ENCODE data around the gene LRRC18. TPM values are rescaled to one million over a fixed set of nuclear protein-coding genes. Genes with fewer than 3 reads are reported as not detected.

The LRRC18 gene
- total and polyA plus RNA-seq, 2 donors (not counting 3 experiments of a cell fraction or from before 2014, with no cell fraction given), result not detected

GRCh38 chr10:48970654-48971053 is 31.0 kb upstream of the LRRC18 start:
- Histone ChIP-seq H3K9ac (replicated peaks; ENCODE audit: extremely low read depth, insufficient read depth, low read length) (no peak overlapping the region), H2AFZ (ENCODE audit: low read depth, low read length) (no peak overlapping the region), H3K79me2 (ENCODE audit: control insufficient read depth, insufficient read depth, low read length) (no peaks in the 10 kb centered on the region), H3K4me3 (replicated peaks in 1 of 3; ENCODE audit: insufficient read depth in 1 of 3, low read depth in 1 of 3, low read length in 3 of 3) (no peak overlapping the region), H3K4me2 (ENCODE audit: insufficient read depth, low read length) (no peak overlapping the region), H3K9me3 (replicated peaks; ENCODE audit: control insufficient read depth, insufficient read depth, low read length) (no peaks in the 10 kb centered on the region), H3K4me1 (ENCODE audit: control insufficient read depth, extremely low read depth, insufficient read depth, low read length) (no peaks in the 10 kb centered on the region), H3K9me1 (replicated peaks; ENCODE audit: control insufficient read depth, extremely low read depth, insufficient read depth, low read length) (no peaks in the 10 kb centered on the region), H3K27ac (ENCODE audit: insufficient read depth, low read depth, low read length) (no peak overlapping the region), H3K27me3 (ENCODE audit: control insufficient read depth in 2 of 2, insufficient read depth in 2 of 2, low read length in 2 of 2) (no peaks in the 10 kb centered on the region), H3K36me3 (ENCODE audit: control insufficient read depth in 2 of 2, extremely low read depth in 1 of 2, insufficient read depth in 2 of 2, low read length in 2 of 2) (no peaks in the 10 kb centered on the region), H4K20me1 (replicated peaks; ENCODE audit: control insufficient read depth, extremely low read depth, insufficient read depth, low read length) (no peaks in the 10 kb centered on the region)
- CTCF ChIA-PET, result no interaction called here
- intact Hi-C loops (cut with micrococcal nuclease) (no loop called here), dilution Hi-C loops (cut with MboI; ENCODE audit: extremely low pct_ligation_motif_present, low sequenced_read_pairs) (no loop called here)
- FAIRE-seq (no peak), DNase-seq (ENCODE audit: low read depth, low spot score) (no peak)
- TF ChIP-seq FOS (IDR thresholded peaks at IDR 0.05; ENCODE audit: borderline replicate concordance, insufficient read depth, low read length) (no peak), POLR2A (IDR thresholded peaks at IDR 0.05; ENCODE audit: low read depth, low read length) (no peak), EZH2 (IDR thresholded peaks at IDR 0.05; ENCODE audit: borderline replicate concordance, low read depth, low read length, severe bottlenecking) (no peak), GATA2 (IDR thresholded peaks at IDR 0.05; ENCODE audit: insufficient read depth, insufficient read length, low read depth, low read length) (no peak), CTCF (IDR thresholded peaks at IDR 0.05; ENCODE audit: extremely low read depth in 1 of 2, insufficient read depth in 1 of 2, low read depth in 1 of 2, low read length in 2 of 2) (no peak), MAX (IDR thresholded peaks at IDR 0.05; ENCODE audit: insufficient read depth, insufficient read length) (no peak), JUN (IDR thresholded peaks at IDR 0.05; ENCODE audit: borderline replicate concordance, insufficient read depth, insufficient read length, low read depth) (no peak), MYC (IDR thresholded peaks at IDR 0.05; ENCODE audit: low read depth, low read length) (no peak), POLR2AphosphoS5 (IDR thresholded peaks at IDR 0.05; ENCODE audit: insufficient read depth, low read depth, low read length) (no peak)
- POLR2A ChIA-PET, result no interaction called here
- no TSS peak for BruUV-seq (replicated peaks)
